Activated T-helper 1 cell treated with anti-CD3 and anti-CD28 coated beads, Interleukin-2, amount 50 U/mL, for 16 hours (primary cell): ENCODE measurements around the gene RHOD.

Experiments
- DNase-seq, 2 donors: peaks; one replicate each; pipeline ENCODE4 v3.0.0-alpha.2; 2020; ENCODE audit warnings: low read depth in 1 of 2, low spot score in 1 of 2

RHOD gene

DNA sequence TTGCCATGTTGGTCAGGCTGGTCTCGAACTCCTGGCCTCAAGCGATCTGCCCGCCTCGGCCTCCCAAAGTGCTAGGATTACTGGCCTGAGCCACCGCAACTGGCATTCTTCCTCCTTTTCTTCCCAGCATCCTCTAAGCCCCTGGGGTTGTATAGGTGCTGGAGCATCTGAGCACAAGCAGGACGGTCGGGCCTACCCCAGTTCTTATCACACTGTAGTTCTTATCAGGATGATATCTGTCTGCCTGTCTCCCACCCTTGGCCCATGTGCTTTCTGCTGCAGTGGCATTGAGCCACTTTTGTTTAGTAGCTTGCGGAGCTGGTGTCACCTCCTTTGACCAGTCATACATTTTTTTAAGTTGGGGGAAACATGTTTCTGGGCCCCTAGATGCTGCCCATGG lies 1.9 kb downstream of the RHOD start:
- DNase-seq, result no peak

DNA sequence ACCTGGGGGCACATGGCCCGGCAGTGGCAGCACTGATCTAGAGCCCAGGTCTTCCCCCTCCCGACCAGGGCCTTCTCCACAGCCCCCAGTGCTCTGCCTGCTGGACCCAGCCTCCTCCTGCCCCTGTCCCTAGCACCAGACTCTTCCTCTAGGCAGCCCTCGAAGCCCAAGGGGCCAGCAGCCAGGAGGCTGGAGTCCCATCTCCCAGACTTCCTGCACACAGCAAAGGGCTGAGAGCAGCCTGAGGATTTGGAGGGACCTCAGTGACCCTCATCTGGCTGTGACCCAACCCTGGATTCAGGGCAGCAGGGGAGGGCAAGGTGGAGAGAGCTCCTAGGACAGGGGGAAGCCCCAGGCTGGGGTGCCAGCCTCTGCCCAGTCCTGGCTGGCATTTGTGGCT lies 3.0 kb downstream of the RHOD start:
- DNase-seq, result no peak

DNA sequence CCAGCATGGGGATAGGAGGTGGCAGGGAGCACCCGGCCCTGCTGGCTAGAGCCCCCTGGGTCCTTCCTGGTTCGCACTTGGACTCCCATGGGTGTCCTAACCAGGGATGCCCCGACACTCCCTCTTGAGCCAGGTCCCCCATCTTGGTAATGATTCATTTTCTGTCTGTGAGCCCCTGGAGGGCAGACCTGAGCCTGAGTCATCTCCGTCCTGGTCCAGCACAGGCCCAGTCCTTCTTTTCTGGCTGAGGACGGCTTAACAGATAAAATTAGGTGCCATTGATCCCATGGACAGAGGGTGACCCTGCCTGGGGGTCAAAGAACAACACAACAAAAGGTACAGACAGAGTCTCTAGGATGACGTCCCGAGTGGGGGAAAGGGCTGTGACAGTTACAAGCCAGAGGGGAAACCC lies 3.5 kb downstream of the RHOD start:
- no peak for DNase-seq

DNA sequence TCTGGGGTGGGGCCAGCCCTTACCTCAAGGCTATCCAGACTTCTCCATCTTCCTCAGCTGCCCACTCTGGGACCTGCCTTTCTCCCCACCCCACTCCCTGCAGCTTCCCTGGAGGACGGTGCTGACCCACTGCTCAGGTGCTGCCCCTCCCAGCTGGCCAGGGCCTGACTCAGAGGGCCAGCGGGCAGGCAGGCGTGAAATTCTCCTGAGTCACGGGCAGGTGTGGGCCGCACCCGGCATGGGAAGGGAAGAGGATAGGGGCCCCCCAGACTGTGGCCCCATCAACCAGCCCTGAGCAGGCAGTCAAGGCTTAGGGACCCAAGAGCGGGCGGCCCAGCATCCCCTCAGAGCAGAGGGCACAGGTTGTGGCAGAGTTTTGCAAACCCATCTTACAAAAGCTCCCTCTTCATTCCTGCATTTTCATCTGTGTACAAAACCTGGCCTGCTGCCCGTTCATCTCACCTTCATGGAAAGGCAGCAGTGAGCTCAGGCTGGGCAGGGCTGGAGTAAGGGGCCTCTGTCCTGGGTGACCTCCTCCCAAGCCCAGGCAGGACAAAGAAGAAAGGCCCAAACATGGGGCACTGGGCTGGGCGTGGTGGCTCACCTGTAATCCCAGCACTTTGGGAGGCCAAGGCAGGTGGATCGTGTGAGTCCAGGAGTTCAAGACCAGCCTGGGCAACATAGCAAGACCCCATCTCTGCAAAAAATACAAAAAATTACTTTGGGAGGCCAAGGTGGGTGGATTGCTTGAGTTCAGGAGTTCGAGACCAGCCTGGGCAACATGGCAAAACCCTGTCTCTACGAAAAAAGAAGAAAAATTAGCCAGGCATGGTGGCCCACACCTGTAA lies 6.1 kb downstream of the RHOD start:
- no peak for DNase-seq

DNA sequence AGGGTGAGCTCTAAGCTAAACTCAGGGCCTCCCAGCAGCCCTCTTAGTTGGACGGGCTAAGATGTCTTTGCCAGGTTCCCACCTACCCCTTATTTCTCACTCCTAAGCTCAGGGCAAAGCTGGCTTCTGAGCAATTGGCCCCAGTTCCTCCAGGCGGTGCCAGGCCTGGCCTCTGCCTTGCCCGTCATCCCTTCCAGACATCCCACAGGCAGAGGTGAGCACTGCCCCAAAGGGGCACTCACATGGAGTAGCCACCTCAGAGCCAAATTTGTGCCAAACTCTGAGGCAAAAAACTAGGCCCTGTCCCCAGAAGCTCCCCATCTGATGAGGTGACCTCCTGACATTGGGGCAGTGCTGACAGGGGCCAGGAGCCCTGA lies 9.7 kb downstream of the RHOD start:
- DNase-seq, result no peak

DNA sequence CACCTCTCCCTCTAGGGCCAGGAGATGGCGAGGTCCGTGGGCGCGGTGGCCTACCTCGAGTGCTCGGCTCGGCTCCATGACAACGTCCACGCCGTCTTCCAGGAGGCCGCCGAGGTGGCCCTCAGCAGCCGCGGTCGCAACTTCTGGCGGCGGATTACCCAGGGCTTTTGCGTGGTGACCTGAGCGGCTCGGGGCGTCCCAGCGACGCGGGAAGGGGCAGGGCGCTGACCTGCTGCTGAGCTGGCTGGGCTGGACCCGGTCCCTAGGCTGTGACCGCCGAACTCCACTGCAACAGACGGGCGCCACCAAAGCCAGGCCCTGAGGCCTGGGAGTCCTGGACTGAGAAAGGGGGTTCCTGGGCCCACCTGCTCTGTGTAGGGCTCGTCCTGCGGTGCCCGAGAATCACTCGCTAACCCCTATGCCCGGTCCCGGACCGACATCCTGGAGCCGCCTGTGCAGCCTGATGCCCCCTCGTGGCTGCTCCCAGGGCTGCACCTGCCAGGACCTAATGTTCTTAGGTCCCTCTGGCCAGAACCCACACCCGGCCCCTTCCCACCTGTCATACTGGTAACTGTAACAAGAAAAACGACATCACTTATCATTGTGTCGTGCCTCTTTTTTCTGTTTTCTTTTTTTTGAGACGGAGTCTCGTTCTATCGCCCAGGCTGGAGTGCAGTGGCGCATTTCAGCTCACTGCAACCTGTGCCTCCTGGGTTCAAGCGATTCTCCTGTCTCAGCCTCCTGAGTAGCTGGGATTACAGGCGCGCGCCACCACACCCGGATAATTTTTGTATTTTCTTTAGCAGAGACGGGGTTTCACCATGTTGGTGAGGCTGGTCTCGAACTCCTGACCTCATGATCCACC lies 15.0 kb downstream of the RHOD start:
- peak; percentile 43 to 53 for DNase-seq

DNA sequence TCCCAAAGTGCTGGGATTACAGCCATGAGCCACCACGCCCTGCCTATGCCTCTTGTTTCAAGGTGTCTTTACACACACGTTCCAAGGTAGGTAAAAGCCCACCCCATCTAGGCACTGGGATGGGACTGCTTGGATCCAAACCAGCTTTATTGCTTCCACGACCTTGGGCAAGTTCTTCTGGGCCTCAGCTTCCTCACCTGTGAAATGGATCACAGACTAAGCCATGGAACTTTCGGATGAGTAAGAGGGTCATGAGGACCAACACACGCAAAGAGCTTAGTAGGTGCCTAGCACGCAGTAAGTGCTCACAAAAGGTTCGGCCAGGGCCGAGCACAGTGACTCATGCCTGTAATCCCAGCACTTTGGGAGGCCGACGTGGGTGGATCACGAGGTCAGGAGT lies 15.6 kb downstream of the RHOD start:
- no peak for DNase-seq

DNA sequence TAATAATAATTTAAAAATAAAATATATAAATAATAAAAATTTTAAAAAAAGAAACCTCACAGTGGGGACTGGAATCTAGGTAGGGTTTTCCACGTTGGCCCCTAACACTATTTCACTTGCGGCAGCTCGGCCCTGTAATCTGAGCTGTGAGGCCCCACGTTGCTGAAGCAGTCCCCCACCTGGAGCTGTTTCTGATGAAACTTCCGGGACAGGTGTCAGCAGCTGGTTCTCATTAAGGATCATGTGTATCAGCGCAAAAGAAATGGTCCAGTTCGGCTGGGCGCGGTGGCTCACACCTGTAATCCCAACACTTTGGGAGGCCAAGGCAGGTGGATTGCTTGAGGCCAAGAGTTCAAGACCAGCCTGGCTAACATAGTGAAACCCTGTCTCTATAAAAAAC lies 17.3 kb downstream of the RHOD start:
- DNase-seq, result no peak

DNA sequence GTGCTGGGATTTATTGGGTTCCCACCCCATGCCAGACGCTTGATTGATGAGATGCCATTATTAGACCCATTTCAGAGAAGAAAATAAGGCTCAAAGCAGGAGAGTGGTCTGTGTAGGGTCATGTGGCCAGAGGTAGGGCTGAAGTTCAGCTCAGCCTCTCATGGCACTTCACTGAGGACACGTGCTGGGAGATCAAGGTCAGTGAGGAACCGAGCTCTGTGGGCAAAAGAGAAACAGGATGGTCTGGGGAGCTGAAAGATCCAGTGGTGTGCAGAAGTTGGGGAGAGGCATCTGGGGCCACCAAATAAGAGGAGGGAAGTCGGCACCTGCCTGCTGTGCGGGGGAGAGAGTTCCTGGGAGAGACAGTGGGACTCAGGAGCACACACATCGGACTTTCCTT lies 19.6 kb downstream of the RHOD start:
- no peak for DNase-seq

DNA sequence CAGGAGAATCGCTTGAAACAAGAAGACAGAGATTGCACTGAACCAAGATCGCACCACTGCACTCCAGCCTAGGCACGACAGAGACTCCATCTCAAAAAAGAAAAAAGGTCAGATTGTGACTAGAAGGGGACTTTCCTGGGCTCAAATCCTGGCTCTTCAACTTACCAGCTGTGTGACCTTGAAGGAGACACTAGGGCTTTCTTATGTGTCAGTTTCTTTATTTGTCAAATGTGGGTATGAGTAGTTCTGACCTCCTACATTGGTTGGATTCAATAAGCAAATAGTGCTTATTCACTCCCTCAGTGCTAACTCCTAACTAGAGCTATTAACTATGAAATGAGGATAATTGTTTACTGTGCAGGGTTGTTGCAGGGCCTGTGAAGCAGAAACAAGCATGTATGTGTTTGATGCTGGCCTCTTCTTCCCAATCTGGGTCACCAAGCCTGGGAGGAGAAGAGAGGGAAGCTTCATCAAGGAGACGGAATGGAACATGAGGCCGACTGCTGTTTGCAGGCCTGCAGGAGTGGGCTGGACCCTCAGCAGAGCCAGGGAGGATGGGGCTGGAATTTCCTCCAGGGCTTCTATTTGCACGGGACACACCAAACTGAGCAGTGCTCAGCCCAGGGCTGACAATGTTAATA lies 22.5 kb downstream of the RHOD start:
- no peak for DNase-seq

DNA sequence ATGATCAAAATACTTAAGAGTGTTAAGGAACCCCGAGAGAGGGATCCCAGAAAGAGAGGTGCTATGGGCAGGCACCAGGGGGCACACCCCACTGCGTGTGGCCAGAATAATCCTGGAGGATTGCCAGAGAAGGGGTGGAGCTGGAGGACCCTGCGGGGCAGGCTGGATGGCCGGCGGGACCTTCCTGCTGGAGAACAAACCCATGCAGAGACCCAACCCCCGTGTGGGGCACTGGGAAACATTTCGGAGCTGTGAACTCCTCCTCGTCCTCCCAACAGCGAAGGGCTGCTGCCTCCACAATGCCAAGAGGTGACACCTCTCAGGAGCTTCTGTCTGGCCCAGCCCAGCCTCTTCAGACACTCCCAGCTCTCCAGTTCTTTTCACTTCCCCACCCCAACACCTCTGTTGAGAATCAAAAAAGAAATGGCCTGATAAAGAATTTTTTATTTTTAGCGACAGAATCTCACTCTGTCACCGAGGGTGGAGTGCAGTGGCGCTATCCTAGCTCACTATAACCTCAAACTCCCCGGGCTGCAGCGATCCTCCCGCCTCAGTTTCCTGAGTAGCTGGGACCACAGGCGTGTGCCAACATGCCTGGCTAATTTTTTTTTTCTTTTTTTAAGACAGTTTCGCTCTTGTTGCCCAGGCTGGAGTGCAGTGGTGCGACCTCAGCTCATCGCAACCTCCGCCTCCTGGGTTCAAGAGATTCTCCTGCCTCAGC lies 25.6 kb downstream of the RHOD start:
- no peak for DNase-seq

DNA sequence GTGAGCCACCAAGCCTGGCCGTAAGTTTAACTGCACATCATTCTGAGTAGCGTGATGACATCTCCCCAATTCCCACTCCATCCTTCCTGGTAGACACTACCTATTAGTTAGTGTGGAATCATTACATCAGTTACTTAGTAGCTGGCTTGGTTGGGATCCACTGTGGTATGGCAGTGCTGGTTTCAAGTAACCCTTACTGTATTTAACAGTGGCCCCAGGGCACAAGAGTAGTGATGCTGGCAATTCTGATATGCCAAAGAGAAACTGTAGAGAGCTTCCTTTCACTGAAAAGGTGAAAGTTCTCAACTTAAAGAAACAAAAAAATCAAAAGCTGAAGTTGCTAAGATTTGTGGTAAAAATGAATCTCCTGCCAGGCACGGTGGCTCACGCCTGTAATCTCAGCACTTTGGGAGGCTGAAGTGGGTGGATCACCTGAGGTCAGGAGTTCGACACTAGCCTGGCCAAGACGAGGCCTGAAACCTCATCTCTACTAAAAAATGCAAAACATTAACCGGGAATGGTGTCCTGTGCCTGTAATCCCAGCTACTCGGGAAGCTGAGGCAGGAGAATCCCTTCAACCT lies 27.2 kb downstream of the RHOD start:
- no peak for DNase-seq

DNA sequence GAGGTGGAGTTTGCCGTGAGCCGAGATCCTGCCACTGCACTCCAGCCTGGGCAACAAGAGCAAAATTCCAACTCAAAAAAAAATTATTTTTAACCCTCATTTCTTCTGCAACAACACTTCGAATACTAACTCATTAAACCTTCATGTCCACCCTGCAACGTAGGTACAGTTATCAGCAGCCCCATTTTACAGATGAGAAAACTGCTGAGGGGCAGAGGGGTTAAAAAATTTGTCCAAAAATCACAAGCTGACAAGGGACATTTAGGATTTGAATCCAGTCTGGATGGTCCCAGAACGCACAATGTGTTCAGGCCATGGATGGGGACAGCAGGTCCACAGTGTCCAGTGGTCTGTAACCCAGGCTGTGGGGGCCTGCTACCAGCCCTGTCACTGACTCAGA lies 29.0 kb downstream of the RHOD start:
- no peak for DNase-seq

DNA sequence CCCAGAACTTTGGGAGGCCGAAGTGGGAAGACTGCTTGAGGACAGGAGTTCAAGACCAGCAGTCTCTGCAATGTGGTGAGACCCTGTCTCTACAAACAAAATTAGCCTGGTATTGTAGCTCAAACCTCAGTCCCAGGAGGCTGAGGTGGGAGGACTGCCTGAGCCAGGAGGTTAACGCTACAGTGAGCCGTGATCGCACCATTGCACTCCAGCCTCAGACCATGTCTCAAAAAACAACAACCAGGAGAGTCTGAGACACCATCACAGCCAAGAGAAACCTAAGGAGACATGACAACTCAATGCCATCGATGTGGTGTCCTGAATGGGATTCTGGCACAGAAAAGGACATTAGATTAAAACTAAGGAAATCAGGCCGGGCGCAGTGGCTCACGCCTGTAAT lies 34.1 kb downstream of the RHOD start:
- no peak for DNase-seq

DNA sequence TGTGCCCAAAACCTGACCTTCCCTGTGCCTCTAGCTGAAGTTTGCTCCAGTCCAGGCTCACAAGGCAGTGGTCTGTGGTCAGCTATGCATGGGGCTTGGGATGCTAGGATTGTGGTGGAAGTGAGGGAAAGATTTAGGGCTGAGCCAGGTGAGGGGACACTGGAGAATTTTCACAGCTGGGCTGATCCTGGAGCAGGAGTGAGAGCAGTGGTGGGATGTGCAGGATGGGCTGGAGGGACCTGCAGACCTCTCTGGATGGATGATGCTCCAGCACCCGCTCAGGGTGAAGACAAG lies 38.5 kb downstream of the RHOD start:
- DNase-seq, result no peak

DNA sequence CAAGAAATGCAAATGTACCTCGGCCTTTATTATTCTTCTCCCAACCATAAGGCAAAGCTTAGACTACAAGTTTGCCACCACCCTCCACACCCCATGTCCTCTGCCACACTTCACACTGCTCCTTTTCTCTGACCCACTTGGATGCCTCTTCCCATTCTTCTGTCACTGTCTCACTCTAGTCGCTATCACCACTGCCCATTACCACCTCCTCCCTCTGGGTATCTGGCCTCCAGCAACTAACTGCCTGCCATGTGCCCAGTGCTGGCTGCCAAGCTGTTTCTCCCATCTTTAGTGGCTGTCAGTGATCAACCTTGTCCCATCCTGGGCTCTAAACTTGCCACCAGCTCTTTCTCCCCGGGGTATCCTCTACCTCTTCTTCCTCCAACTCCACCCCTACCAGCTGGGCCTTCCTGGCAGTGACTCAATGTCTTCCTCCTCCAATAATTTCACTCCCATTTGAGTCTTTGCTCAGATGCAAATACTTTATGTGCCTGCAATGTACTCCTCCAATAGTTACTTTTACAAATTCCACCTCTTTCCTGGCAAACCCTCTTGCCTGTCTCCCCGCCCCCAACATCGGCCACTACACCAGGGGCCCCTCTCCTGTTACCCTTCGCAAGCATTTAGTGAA lies 42.3 kb downstream of the RHOD start:
- no peak for DNase-seq

DNA sequence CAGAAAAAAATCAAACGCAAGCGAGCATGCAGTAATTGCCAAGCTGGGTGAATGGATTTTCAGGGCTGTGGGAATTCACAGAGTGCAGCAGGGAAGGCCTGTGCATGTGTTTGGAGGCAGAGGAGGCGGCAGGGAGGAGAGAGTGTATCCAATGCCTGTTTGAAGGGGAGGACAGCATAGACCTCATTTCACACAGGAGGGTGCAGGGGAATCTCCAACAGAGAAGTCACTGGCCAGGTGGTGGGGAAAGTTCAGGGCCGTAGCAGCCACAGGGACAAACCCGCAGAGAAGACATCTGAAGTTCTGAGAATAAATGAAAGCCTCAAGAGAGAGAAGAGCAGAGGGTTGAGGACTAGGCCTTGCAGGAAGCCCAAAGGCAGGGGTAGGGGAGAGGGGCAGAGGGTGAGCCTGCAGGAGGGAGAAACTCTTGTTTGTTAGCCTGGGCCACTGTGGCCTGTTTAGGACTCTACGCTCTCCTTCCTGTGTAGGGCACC lies 43.2 kb downstream of the RHOD start:
- DNase-seq, result no peak

DNA sequence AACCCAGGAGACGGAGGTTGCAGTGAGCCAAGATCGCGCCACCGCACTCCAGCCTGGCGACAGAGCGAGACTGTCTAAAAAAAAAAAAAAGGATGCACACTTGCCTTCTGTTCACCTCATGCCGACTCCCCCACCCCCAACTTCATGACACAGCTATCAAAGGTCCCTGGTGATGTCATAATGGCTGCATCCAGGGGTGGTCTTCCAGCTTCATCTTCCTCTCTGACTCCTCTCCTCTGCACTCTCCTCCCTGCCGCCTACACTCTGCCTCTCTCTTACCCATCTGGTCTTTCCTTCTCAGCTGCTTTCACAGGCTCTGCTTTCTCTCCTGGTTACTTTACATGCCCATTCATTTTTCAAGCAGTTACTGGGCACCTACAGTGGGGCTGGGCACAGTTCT lies 46.0 kb downstream of the RHOD start:
- no peak for DNase-seq

DNA sequence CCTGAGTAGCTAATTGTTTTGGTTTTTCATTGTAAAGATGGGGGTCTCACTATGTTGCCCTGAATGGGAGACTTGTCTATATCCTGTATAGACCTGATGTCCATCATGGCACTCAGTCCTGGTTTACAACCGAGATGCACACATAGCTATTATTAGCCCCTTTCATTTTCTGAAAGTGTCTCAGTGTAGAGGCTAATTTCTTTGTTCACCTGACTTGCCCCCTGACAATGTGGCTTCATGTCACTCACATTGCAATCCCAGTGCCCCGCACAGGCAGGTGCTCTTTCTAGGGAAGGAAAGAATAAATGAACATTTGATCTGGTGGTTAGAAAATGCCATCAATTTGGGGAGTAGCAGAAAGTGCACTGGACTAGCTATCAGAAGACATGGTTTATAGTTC lies 49.3 kb downstream of the RHOD start:
- DNase-seq, result no peak

DNA sequence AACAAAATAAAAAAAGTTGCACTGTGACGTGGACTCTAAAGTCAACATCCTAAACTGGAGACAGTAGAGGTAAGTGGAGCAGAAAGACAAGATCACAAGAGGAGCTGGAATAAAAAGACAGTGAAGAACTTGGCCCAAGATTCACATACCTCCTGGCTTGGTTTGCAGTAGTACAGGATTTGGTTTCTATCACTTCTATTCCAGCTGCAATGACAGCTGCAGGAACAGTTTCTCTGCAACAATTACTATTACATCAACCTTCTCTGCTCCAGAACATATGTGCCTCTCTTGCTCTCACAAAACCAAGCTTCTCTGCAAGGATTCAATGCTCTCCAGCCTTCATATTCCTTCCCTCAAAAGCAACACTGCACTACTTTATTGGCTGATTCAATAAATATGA lies 54.6 kb downstream of the RHOD start:
- DNase-seq, result no peak
